Measurements from ENCODE around the gene RANGAP1. TPM values are rescaled to one million over a fixed set of nuclear protein-coding genes. Genes with fewer than 3 reads are reported as not detected.

Gene RANGAP1
- total RNA-seq, 1 experiment from 2014 or later, result 177 TPM

DNA sequence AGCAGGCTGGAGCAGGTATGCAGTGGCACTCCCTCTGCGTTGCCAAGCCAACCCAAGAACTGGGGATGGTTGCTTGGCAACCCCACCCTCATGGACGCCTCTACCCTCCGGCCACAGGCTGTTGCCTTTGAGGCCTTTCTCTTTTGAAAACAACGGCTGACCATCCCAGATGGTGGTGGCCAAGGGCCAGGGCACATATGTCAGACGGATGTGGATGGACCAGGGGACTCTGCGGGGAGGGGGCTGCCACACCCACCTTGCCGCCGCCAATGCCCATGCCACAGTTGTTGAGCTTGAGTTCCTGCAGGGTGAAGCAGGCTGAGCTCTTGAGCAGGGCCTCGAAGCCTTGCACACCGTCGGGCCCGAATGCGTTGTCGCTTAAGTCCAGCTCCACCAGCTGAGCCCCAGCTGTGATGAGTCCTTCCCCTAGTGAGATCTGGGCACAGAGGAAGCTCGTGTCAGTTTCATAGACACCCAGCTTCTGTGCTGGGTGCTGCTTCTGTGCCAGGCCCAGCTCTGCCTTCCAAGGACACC lies 21.5 kb downstream of the RANGAP1 start:
- intact Hi-C loops (cut with micrococcal nuclease; ENCODE audit: unreplicated experiment), result no loop called here

DNA sequence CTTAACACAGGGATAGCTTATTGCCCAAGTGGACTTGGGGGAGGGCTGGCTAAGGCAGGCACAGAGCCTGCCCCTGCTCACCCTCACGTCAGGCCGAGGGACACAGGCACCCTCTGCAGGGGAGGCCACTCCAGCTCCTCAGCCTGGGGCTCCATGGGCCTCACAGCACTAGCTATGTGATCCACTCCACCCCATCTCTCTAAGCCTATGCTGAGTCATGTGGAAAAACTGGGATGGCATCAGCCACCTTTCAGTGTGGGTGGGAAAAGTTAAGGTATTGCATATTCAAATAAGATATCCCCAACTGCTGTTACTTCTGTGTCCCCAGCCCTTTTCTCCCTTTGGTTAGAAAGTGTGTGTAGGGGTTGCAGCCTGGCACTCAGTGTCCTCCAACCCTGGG lies 22.3 kb downstream of the RANGAP1 start:
- no peaks in the 10 kb centered on the region for H3K4me1 ChIP-seq (ENCODE audit: insufficient read depth, low read length, poor library complexity, severe bottlenecking)
- no peaks in the 10 kb centered on the region for H3K9me3 ChIP-seq (ENCODE audit: low read depth, low read length, poor library complexity, severe bottlenecking)
- ChIA-PET CTCF (no interaction called here), POLR2A (ENCODE audit: low non-redundant PET) (no interaction called here)
- peaks cover 91% of the 10 kb centered on the region for H3K36me3 ChIP-seq (ENCODE audit: insufficient read depth, low read length, poor library complexity, severe bottlenecking)
- H3K27me3 ChIP-seq (replicated peaks; ENCODE audit: insufficient read depth, low read depth, low read length, poor library complexity), result no peaks in the 10 kb centered on the region
- no peak for DNase-seq (ENCODE audit: low spot score)
- TF ChIP-seq, protein P1, sequence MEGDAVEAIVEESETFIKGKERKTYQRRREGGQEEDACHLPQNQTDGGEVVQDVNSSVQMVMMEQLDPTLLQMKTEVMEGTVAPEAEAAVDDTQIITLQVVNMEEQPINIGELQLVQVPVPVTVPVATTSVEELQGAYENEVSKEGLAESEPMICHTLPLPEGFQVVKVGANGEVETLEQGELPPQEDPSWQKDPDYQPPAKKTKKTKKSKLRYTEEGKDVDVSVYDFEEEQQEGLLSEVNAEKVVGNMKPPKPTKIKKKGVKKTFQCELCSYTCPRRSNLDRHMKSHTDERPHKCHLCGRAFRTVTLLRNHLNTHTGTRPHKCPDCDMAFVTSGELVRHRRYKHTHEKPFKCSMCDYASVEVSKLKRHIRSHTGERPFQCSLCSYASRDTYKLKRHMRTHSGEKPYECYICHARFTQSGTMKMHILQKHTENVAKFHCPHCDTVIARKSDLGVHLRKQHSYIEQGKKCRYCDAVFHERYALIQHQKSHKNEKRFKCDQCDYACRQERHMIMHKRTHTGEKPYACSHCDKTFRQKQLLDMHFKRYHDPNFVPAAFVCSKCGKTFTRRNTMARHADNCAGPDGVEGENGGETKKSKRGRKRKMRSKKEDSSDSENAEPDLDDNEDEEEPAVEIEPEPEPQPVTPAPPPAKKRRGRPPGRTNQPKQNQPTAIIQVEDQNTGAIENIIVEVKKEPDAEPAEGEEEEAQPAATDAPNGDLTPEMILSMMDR (conservative IDR thresholded peaks at IDR 0.05; ENCODE audit: low read depth, low read length), result no peak
- TF ChIP-seq EZH2 (IDR thresholded peaks at IDR 0.05; ENCODE audit: borderline replicate concordance, low read depth, low read length, poor library complexity, severe bottlenecking), result no peak
- intact Hi-C loops (cut with micrococcal nuclease; ENCODE audit: unreplicated experiment), result no loop called here
- BruUV-seq (replicated peaks), result no TSS peak
- H3K27ac ChIP-seq (ENCODE audit: low read depth, low read length, poor library complexity, severe bottlenecking), result peak overlapping the region; percentile 47
- H3K4me3 ChIP-seq (ENCODE audit: low read depth, low read length, poor library complexity, severe bottlenecking), result no peak overlapping the region

More for the DNA sequence above, 21.5 kb downstream of the RANGAP1 start:
- Histone ChIP-seq H3K4me3 (ENCODE audit: low read depth, low read length, poor library complexity, severe bottlenecking) (no peak overlapping the region), H3K27ac (ENCODE audit: low read depth, low read length, poor library complexity, severe bottlenecking) (no peak overlapping the region), H3K36me3 (ENCODE audit: insufficient read depth, low read length, poor library complexity, severe bottlenecking) (peaks cover 91% of the 10 kb centered on the region), H3K9me3 (ENCODE audit: low read depth, low read length, poor library complexity, severe bottlenecking) (no peaks in the 10 kb centered on the region), H3K4me1 (ENCODE audit: insufficient read depth, low read length, poor library complexity, severe bottlenecking) (no peaks in the 10 kb centered on the region), H3K27me3 (replicated peaks; ENCODE audit: insufficient read depth, low read depth, low read length, poor library complexity) (no peaks in the 10 kb centered on the region)
- ChIA-PET POLR2A (ENCODE audit: low non-redundant PET) (no interaction called here), CTCF (no interaction called here)
- no peak for DNase-seq (ENCODE audit: low spot score)
- BruUV-seq (replicated peaks), result no TSS peak
- TF ChIP-seq, protein P1 (conservative IDR thresholded peaks at IDR 0.05; ENCODE audit: low read depth, low read length), result no peak
- TF ChIP-seq EZH2 (IDR thresholded peaks at IDR 0.05; ENCODE audit: borderline replicate concordance, low read depth, low read length, poor library complexity, severe bottlenecking), result no peak

DNA sequence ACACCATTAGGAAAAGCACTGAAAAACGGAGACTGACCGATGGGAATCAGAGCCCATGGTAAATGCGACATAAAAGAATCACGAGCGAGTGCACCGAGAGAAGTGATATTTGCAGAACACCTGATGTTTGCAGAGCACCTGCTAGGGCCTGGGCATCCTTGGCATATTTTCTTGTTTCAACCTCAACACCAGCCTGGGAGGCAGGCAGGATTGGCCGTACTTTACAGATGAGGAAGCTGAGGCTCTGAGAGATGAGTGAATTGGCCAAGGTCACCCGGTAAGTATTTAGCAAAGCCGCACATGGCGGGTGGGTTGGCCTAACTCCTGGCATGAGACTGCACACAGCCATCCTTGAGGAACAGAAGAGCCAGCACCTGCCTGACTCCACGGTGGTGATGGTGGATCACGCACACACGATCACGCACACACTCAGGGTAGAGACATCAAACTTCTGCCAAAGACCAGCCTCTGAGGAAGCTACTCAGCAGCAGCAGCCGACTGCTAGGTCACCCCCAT lies 23.7 kb downstream of the RANGAP1 start:
- no peak for DNase-seq (ENCODE audit: low spot score)
- POLR2A ChIA-PET (ENCODE audit: low non-redundant PET), result no interaction called here
- H3K9me3 ChIP-seq (ENCODE audit: low read depth, low read length, poor library complexity, severe bottlenecking), result no peaks in the 10 kb centered on the region
- TF ChIP-seq, protein P1 (conservative IDR thresholded peaks at IDR 0.05; ENCODE audit: low read depth, low read length), result no peak
- TF ChIP-seq EZH2 (IDR thresholded peaks at IDR 0.05; ENCODE audit: borderline replicate concordance, low read depth, low read length, poor library complexity, severe bottlenecking), result no peak
- no TSS peak for BruUV-seq (replicated peaks)
- CTCF ChIA-PET, result no interaction called here
- no peak overlapping the region for H3K27ac ChIP-seq (ENCODE audit: low read depth, low read length, poor library complexity, severe bottlenecking)
- intact Hi-C loops (cut with micrococcal nuclease; ENCODE audit: unreplicated experiment), result no loop called here
- no peaks in the 10 kb centered on the region for H3K4me1 ChIP-seq (ENCODE audit: insufficient read depth, low read length, poor library complexity, severe bottlenecking)
- H3K36me3 ChIP-seq (ENCODE audit: insufficient read depth, low read length, poor library complexity, severe bottlenecking), result peaks cover 91% of the 10 kb centered on the region
- no peak overlapping the region for H3K4me3 ChIP-seq (ENCODE audit: low read depth, low read length, poor library complexity, severe bottlenecking)
- no peaks in the 10 kb centered on the region for H3K27me3 ChIP-seq (replicated peaks; ENCODE audit: insufficient read depth, low read depth, low read length, poor library complexity)
